HEK293T (cell line): ENCODE results near the gene PRKACB.

ENCODE experiments used
- BHLHE40 ChIP-seq: fragments of 450-650 bp; IDR thresholded peaks from 2 replicates; pipeline ENCODE4 v1.6.1; 2016; ENCODE audit warnings: mild to moderate bottlenecking, moderate library complexity, borderline replicate concordance
- FOXA1 ChIP-seq: fragments of 450-650 bp; IDR thresholded peaks from 2 replicates; pipeline ENCODE4 v1.6.1; 2016; ENCODE audit warnings: mild to moderate bottlenecking
- L3MBTL2 ChIP-seq: fragments of 450-650 bp; conservative IDR thresholded peaks from 2 replicates; pipeline ENCODE4 v1.6.1; 2016; ENCODE audit warnings: mild to moderate bottlenecking
- SP1 ChIP-seq: fragments of 450-650 bp; IDR thresholded peaks from 2 replicates; pipeline ENCODE4 v1.6.1; 2017
- ZNF384 ChIP-seq: fragments of 450-650 bp; IDR thresholded peaks from 2 replicates; pipeline ENCODE4 v1.6.1; 2016

- TF ChIP-seq BHLHE40 (no peak), FOXA1 (no peak), L3MBTL2 (no peak), SP1 (no peak), ZNF384 (no peak)
Measured at GRCh38 chr1:84250668-84251067, 106.6 kb downstream of the PRKACB start.
